A673 (cell line): ENCODE data around the gene CSTF3. TPM values are rescaled to one million over a fixed set of nuclear protein-coding genes. Genes with fewer than 3 reads are reported as not detected.
A peak's percentile ranks its signal among the peaks of the same experiment; 100 is the strongest.

Experiments used
- Bru-seq: library from RNA; stranded (reverse); fragments of 400-500 nt; gene quantifications from one replicate; lab custom pipeline; 2021; lab: Mats Ljungman, UMichigan
- BruChase-seq, 2 experiments: library from RNA; stranded (reverse); fragments of 400-500 nt; gene quantifications; one replicate each; lab custom pipeline; 2021; lab: Mats Ljungman, UMichigan
- BruUV-seq: library from RNA; stranded (reverse); fragments of 400-500 nt; replicated peaks from 2 replicates; lab custom pipeline; 2021; lab: Mats Ljungman, UMichigan
- CTCF ChIA-PET: fragments of 300-600 bp; sonication (Branson Sonifier 250); formaldehyde crosslinking; loops from one replicate; lab custom pipeline; 2022; ENCODE audit warnings: antibody characterized with exemption; lab: Charles Lee
- POLR2A ChIA-PET: fragments of 300-600 bp; sonication (Branson Sonifier 250); formaldehyde crosslinking; loops from one replicate; lab custom pipeline; 2022; ENCODE audit warnings: antibody characterized with exemption; ENCODE audit not compliant: low non-redundant PET; lab: Charles Lee
- DNase-seq: peaks from one replicate; pipeline ENCODE4 v3.0.0-alpha.2; 2015; ENCODE audit warnings: low spot score
- H3K27ac ChIP-seq: fragments of 200-600 bp; sonication (generic); 2 replicates; pipeline ENCODE4 v1.5.1; 2016; ENCODE audit warnings: mixed run types, low read depth, mild to moderate bottlenecking, mixed read lengths, antibody characterized with exemption, low read length; ENCODE audit not compliant: poor library complexity, severe bottlenecking
- H3K27me3 ChIP-seq: fragments of 200-600 bp; sonication (generic); replicated peaks from 2 replicates; pipeline ENCODE4 v1.6.1; 2017; ENCODE audit warnings: mixed run types, low read depth, mild to moderate bottlenecking, mixed read lengths, antibody characterized with exemption, low read length; ENCODE audit not compliant: insufficient read depth, poor library complexity
- H3K36me3 ChIP-seq: fragments of 200-600 bp; sonication (generic); 2 replicates; pipeline ENCODE4 v1.6.1; 2016; ENCODE audit warnings: mixed run types, mild to moderate bottlenecking, mixed read lengths, antibody characterized with exemption, low read length; ENCODE audit not compliant: insufficient read depth, poor library complexity, severe bottlenecking
- H3K4me1 ChIP-seq: fragments of 200-600 bp; sonication (generic); 2 replicates; pipeline ENCODE4 v1.6.1; 2017; ENCODE audit warnings: mixed run types, mild to moderate bottlenecking, mixed read lengths, antibody characterized with exemption, low read length; ENCODE audit not compliant: insufficient read depth, poor library complexity, severe bottlenecking
- H3K4me3 ChIP-seq: fragments of 200-600 bp; sonication (generic); 2 replicates; pipeline ENCODE4 v1.5.1; 2016; ENCODE audit warnings: low read depth, mixed run types, mild to moderate bottlenecking, mixed read lengths, low read length; ENCODE audit not compliant: poor library complexity, severe bottlenecking
- H3K9me3 ChIP-seq: fragments of 200-600 bp; sonication (generic); 2 replicates; pipeline ENCODE4 v1.6.1; 2016; ENCODE audit warnings: mixed run types, low read depth, mild to moderate bottlenecking, mixed read lengths, antibody characterized with exemption, low read length; ENCODE audit not compliant: poor library complexity, severe bottlenecking
- CTCF ChIP-seq: fragments of 300-800, 200-600 bp; sonication (generic); conservative IDR thresholded peaks from 2 replicates; pipeline ENCODE4 v1.5.1; 2017; ENCODE audit warnings: low read depth, mild to moderate bottlenecking, antibody characterized with exemption, low read length, moderate library complexity, mixed read lengths
- EZH2 ChIP-seq: fragments of 200-600 bp; sonication (generic); IDR thresholded peaks from 2 replicates; pipeline ENCODE4 v1.6.1; 2017; ENCODE audit warnings: borderline replicate concordance, low read depth, mild to moderate bottlenecking, mixed read lengths, antibody characterized with exemption, low read length; ENCODE audit not compliant: poor library complexity, severe bottlenecking
- intact Hi-C: fragments of 100-400 bp; cut with micrococcal nuclease; formaldehyde crosslinking; loops from one replicate; pipeline ENCODE4 v1.10.0; 2022; ENCODE audit not compliant: unreplicated experiment
- long read RNA-seq: library from polyadenylated mRNA; stranded (forward); transcript quantifications from one replicate; pipeline ENCODE4 v2.0.0, GENCODE V29; 2022
- total RNA-seq: library from RNA; stranded (reverse); gene quantifications from 2 replicates; pipeline ENCODE4 v1.2.3, GENCODE V29; 2021

CSTF3 gene
- total RNA-seq, result 121 and 125 TPM in 2 replicates
- percentile 99 among the genes with signal in this experiment for Bru-seq, nascent RNA
- BruChase-seq, experiment 1, labeled RNA remaining after a 2-hour chase, result percentile 97 among the genes with signal in this experiment
- BruChase-seq, experiment 2, labeled RNA remaining after a 6-hour chase, result percentile 93 among the genes with signal in this experiment
- long read RNA-seq, transcript CSTF3-203 (3 exons, 1,132 nt), result minor isoform, 50 of 155 reads
- long read RNA-seq, transcript CSTF3-201 (21 exons, 2,797 nt), result major isoform, 73 of 155 reads
- long read RNA-seq, transcript CSTF3-202 (2 exons, 715 nt), result minor isoform, 15 of 155 reads
- long read RNA-seq, partial matches to known transcripts, result 4 of 155 reads
- long read RNA-seq, other reads (novel, unspliced or antisense), result 12 of 155 reads

GRCh38 chr11:33161120-33162005, at the start of gene CSTF3:
Gene CSTF3, minus strand, starts transcription at chr11:33161480. Its CDS starts 155 bp downstream, at chr11:33161325.
- Histone ChIP-seq H3K36me3 (peaks cover 9% of the 10 kb centered on the region), H3K4me1 (peaks cover 29% of the 10 kb centered on the region), H3K9me3 (no peaks in the 10 kb centered on the region), H3K27me3 (no peaks in the 10 kb centered on the region), H3K27ac (peak within 1 kb of the TSS; percentile 80), H3K4me3 (peak within 1 kb of the TSS; percentile 56)
- BruUV-seq, result no TSS peak
- DNase-seq, result peak; percentile 100
- intact Hi-C loops, result loop anchor here (5.0 to 10.0 kb wide), 3 partner anchors 96 to 663 kb away; partner anchors contain the start of genes CD59 and HIPK3
- no peak for TF ChIP-seq EZH2
- peak; percentile 55 for TF ChIP-seq CTCF
- CTCF ChIA-PET, result no interaction called here
- POLR2A ChIA-PET, result interaction anchor here (0.6 kb wide), 1 partner anchor 124 kb away, joined by 4 read pairs; no protein-coding TSS in a partner anchor

GRCh38 chr11:33208150-33208549, 46.9 kb upstream of the CSTF3 start:
- POLR2A ChIA-PET, result no interaction called here
- Histone ChIP-seq H3K36me3 (no peaks in the 10 kb centered on the region), H3K4me3 (no peak overlapping the region), H3K27me3 (no peaks in the 10 kb centered on the region), H3K27ac (no peak overlapping the region), H3K9me3 (no peaks in the 10 kb centered on the region), H3K4me1 (peaks cover 6% of the 10 kb centered on the region)
- CTCF ChIA-PET, result interaction anchor here (0.5 to 0.6 kb wide), 2 partner anchors 11 to 56 kb away, joined by 5 to 7 read pairs; no protein-coding TSS in a partner anchor
- TF ChIP-seq CTCF (no peak), EZH2 (no peak)
- intact Hi-C loops, result no loop called here
- BruUV-seq, result no TSS peak
- DNase-seq, result no peak

GRCh38 chr11:33207408-33207985, 46.2 kb upstream of the CSTF3 start:
- intact Hi-C loops, result no loop called here
- Histone ChIP-seq H3K4me1 (peaks cover 6% of the 10 kb centered on the region), H3K27ac (no peak overlapping the region), H3K9me3 (no peaks in the 10 kb centered on the region), H3K36me3 (no peaks in the 10 kb centered on the region), H3K4me3 (no peak overlapping the region), H3K27me3 (no peaks in the 10 kb centered on the region)
- POLR2A ChIA-PET, result interaction anchor here (0.5 kb wide), 1 partner anchor 27 kb away, joined by 7 read pairs; no protein-coding TSS in a partner anchor
- DNase-seq, result no peak
- no TSS peak for BruUV-seq
- CTCF ChIA-PET, result no interaction called here
- no peak for TF ChIP-seq CTCF
- TF ChIP-seq EZH2, result no peak
